ENCODE measurements around the gene UGT1A9. TPM values are rescaled to one million over a fixed set of nuclear protein-coding genes. Genes with fewer than 3 reads are reported as not detected.

The UGT1A9 gene
- total RNA-seq, 1 experiment from 2014 or later = not detected

DNA sequence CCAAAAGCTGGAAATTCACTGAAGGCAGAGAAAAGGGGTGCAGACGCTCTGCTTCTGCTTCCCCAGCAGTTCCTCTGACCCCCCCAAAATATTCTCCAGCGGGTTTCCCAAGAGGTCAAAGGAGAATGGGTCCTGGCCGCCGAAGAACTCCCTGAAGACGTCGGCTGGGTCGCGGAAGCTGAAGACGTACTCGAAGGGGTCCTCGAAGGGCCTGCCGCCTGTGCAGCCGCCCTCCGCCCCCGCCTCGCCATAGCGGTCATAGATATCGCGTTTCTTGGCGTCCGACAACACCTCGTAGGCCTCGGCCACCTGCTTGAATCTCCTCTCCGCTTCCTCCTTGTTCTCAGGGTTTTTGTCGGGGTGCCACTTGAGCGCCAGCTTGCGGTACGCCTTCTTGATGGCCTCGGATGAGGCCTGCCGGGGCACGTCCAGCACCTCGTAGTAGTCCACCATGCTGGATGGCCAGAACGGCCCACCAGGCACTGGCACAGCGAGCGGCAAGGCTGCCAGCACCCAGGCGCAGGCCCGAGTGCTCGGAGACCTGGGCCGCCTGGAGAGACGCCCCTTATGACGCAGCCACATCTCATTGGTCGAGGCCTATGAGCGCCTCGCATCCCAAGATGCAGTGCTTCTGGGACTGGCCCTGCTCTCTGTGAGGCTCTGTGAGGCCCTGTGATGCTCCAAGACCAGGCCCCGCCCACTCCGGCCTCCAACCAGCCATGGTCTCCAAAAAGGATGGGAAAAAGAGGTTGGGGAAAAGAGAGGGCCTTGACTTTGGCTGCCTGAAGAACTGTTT lies 72.0 kb downstream of the UGT1A9 start:
- Histone ChIP-seq H2BK15ac (ENCODE audit: low read depth, low read length) (no peak overlapping the region), H4K91ac (ENCODE audit: insufficient read length, low read depth, low read length) (no peak overlapping the region), H3K79me2 (ENCODE audit: insufficient read depth, low read length) (no peaks in the 10 kb centered on the region), H3K14ac (ENCODE audit: insufficient read depth, low read length) (no peak overlapping the region; the same call in 1 of the 2 replicates), H3K9ac (ENCODE audit: extremely low read depth, insufficient read length, low read length) (no peak overlapping the region), H4K8ac (replicated peaks; ENCODE audit: insufficient read length, low read depth, low read length) (no peak overlapping the region), H3K79me1 (ENCODE audit: insufficient read depth, low read depth, low read length, poor library complexity, severe bottlenecking) (no peaks in the 10 kb centered on the region), H2AK5ac (ENCODE audit: insufficient read length, low read length) (no peak overlapping the region), H3K18ac (ENCODE audit: insufficient read length, low read depth, low read length) (no peak overlapping the region), H4K5ac (ENCODE audit: insufficient read length, low read depth, low read length) (no peak overlapping the region), H3K27ac (ENCODE audit: insufficient read length, low read depth, low read length) (no peak overlapping the region), H2BK12ac (ENCODE audit: insufficient read length, low read depth, low read length) (no peak overlapping the region), H2BK5ac (ENCODE audit: insufficient read length, low read length) (no peak overlapping the region), H2BK120ac (ENCODE audit: low read depth, low read length, poor library complexity, severe bottlenecking) (no peak overlapping the region), H3K9me3 (ENCODE audit: control insufficient read depth, low read depth, low read length) (no peaks in the 10 kb centered on the region), H3T11ph (ENCODE audit: low read length) (no peak overlapping the region), H3K4me1 (ENCODE audit: insufficient read depth, low read length) (no peaks in the 10 kb centered on the region), H2AFZ (ENCODE audit: low read length) (no peak overlapping the region), H3K23ac (ENCODE audit: insufficient read length, low read depth, low read length) (no peak overlapping the region), H4K20me1 (ENCODE audit: control insufficient read depth, insufficient read depth, insufficient read length) (no peaks in the 10 kb centered on the region), H3K23me2 (ENCODE audit: insufficient read length, low read depth, low read length, poor library complexity, severe bottlenecking) (no peaks in the 10 kb centered on the region), H3K27me3 (ENCODE audit: insufficient read depth, low read length) (no peaks in the 10 kb centered on the region), H3K56ac (ENCODE audit: insufficient read length, low read depth, low read length) (no peak overlapping the region), H3K4ac (ENCODE audit: low read depth, low read length) (no peak overlapping the region), H2BK20ac (ENCODE audit: low read depth, low read length, poor library complexity, severe bottlenecking) (no peak overlapping the region), H3K4me2 (ENCODE audit: insufficient read depth, insufficient read length, low read length) (no peak overlapping the region)
- Mint-ChIP-seq H3K27me3 (ENCODE audit: low read depth) (peaks cover 6% of the 10 kb centered on the region), H3K4me1 (no peaks in the 10 kb centered on the region), H3K27ac (no peak overlapping the region), H3K36me3 (ENCODE audit: insufficient read depth in 1 of 3, low read depth in 3 of 3) (peaks cover 0 to 3% (median 0%) of the 10 kb centered on the region in 3 experiments; a peak in 1 of 7 replicates), H3K4me3 (no peak overlapping the region), H3K9me3 (peaks cover 11 to 16% of the 10 kb centered on the region in 2 experiments)
- TF ChIP-seq, protein P1, sequence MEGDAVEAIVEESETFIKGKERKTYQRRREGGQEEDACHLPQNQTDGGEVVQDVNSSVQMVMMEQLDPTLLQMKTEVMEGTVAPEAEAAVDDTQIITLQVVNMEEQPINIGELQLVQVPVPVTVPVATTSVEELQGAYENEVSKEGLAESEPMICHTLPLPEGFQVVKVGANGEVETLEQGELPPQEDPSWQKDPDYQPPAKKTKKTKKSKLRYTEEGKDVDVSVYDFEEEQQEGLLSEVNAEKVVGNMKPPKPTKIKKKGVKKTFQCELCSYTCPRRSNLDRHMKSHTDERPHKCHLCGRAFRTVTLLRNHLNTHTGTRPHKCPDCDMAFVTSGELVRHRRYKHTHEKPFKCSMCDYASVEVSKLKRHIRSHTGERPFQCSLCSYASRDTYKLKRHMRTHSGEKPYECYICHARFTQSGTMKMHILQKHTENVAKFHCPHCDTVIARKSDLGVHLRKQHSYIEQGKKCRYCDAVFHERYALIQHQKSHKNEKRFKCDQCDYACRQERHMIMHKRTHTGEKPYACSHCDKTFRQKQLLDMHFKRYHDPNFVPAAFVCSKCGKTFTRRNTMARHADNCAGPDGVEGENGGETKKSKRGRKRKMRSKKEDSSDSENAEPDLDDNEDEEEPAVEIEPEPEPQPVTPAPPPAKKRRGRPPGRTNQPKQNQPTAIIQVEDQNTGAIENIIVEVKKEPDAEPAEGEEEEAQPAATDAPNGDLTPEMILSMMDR (conservative IDR thresholded peaks at IDR 0.05) = no peak
- no CpG with 5 or more reads among the region's 46 CpGs for WGBS (ENCODE audit: extremely low coverage, insufficient read length, low lambda C conversion rate)
- DNase-seq = no peak

All from H9 (cell line).